ENCODE measurements around the gene ACTRT2.

The ACTRT2 gene

DNA sequence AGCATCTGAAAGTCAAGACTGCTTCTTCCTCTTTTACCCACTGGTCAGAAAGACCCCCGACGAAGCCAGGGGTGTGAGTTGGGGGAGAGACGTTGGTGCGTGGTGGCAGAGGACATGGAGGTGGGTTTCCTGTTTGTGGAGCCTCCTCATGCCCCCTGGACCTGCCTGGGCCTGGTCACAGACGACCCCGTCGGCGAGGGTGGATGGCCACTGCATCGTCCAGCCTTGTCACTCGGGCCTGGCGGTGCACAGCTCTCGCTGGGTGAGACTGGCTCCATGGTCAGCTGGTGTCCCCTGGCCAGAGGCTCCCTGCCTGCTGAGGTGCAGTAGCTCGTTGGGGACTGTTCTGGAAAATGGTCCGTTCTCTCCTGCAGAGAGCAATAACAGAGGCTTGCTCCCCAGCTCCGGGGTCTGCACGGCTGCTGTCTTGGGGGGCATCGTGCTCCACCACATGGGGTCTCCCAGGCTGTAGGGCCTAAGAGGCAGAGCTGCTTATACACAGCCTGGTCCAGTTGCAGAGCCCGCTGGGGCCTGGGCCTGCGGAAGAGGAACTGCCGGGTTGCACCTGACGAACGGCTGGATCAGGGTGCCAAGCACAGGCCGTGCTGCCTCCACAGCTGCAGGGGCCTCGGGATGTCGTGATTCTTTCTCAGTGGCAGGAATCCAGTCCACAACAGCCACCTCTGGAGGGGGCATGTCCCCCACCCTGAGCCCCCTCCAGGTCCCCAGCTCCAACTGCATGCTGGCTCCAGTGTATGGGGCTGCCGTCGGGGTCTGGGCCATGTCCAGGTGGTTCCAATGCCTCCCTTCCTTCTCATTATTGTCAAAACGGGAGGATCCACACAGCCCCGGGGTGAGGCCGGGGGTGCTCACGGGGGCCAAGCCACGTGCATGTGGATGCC, 18.0 kb upstream of the ACTRT2 start:
- DNase-seq (ENCODE audit: low spot score): no peak

DNA sequence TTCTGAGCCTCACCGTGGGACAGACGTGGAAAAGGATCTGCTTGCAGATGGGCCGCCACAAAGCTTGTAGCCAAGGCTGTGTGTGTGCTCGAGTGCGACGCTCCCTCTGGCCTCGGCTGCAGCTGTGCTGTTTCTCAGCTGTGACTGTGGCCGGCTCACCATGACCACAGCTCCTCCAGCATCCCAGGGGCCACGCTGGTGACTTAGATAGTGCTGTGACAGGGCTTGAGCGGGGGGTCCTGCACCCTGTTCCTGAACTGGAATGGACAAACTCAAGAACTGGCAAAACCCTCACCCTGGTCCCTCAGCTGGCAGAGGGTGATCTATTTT, 17.4 kb upstream of the ACTRT2 start:
- DNase-seq (ENCODE audit: low spot score): no peak

DNA sequence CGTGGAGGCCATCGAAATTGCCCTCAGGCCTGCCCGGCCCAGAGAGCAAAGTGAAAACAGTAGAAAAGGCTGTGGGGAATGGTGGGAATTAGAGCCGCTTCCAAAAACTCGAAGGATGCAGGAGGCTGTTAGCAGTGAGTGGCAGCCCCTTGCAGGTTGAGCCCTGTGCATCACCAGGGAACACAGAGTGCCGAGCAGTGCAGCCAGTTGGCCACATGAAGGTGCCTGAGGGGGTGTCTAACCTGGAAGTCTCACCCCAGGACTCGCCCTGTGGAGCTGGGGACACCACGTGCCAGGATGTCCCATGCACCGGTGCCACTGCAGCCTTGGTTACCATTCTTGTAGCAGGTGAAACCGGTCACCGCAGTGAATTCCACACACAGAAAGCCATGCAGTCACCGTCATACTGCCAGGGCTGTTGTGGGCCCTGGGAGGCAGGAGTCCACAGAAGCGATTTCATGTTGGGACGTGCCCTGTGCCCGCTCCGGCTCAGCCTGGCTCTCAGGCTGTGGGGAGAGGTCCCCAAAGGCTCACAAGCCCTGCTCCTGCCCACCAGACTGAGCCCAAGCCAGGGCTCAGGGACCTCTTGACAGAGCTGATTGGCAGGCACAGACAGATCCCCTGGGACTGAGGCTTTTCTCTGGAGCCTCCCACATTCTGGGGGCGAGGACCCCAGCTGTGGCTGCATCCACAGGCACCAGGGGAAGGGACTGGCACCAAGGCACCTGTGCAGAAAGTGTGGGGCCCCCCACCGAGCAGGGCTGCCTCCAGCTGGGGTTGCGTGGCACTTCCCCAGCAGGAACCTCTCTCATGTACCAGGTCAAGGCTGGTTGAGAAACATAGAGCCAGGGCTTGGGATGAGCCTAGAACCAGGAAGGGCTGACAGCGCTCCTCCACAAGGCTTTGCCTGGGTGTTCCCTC, 16.7 kb upstream of the ACTRT2 start:
- no peak for DNase-seq (ENCODE audit: low spot score)

DNA sequence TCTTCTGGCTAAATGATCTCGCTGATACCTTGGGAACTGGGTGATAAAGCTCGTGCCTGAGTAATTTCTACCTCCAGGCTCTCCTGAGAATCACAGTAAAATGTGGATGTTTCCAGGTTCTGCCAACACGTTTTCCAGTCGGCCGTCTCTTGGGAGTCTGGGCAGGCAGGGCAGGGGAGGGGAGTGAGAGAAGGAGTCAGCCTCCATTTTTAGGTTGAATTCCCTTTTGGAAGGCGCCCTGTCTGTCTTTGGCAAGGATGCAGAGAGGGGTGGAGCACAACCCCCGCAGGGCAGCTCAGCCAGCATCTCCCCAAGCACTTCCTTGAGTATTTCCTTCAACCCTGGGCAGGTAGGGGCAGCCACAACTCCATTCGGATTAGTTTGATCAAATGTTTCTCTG, 15.5 kb upstream of the ACTRT2 start:
- no peak for DNase-seq (ENCODE audit: low spot score)

DNA sequence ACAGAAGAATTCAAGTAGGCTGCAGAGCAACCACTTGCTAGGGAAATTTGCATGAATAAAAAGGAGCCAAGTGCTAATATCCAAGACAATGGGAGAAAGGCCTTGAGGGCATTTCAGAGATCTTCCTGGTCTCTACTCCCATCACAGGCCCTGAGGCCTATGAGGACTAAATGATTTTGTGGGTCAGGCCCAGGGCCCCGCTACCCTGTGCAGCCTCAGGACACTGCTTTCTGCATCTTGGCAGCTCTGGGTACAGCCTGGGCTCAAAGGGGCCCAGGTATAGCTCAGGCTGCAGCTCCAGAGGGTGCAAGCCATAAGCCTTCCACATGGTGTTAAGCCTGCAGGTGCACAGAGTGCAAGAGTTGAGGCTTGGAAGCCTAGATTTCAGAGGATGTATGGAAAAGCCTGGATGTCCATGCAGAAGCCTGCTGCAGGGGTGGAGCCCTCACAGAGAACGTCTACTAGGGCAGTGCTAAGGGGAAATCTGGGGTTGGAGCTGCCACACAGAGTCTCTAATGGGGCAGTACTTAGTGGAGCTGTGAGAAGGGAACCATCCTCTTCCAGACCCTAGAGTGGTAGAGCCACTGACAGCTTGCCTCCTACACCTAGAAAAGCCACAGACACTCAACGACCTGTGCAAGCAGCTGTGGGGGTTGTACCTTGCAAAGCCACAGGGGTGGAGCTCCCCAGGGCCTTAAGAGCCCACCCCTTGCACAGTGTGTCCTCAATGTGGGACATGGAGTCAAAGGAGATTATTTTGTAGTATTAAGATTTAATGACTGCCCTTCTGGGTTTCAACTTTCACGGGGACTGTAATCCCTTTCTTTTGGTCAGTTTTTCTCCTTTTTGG, 13.7 kb upstream of the ACTRT2 start:
- DNase-seq (ENCODE audit: low spot score): no peak

DNA sequence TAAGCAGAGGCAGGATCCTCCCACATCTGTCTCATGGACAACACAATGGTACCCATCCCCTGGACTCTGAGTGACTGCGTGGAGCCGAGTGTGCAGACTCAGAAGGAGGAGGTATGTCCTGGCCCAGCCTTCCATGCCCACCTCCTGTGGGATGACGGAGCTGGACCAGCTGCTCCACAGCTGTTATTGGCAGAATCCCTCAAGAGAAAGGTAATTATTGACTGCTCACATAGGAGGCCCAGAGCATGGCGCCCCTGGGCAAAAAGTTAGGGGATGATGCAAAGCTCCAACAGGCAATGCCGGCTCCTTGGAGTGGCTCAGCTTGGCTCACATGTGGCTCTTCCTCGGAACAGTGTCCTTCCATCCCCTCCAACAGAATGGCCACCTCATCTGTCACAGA, 12.2 kb upstream of the ACTRT2 start:
- DNase-seq (ENCODE audit: low spot score): no peak

DNA sequence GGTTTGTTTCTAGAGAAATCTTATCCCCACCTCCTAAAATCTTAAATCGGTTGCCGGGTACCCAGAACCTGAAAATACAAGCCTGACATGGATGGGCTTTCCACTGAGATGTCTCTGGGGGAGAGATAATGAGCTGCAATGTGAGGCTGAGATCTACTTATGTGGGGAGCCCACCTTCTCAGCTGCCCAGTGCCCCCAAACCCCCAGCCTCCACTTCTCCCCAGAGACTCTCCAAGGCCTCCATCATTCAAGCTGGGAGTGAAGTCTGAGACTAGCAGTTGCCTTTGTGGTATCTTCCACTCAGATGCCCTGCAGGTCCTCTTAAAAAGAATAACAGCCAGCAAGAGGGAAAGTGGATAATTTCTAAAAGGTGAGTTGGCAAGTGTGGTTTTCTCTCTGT, 11.7 kb upstream of the ACTRT2 start:
- DNase-seq (ENCODE audit: low spot score): no peak

DNA sequence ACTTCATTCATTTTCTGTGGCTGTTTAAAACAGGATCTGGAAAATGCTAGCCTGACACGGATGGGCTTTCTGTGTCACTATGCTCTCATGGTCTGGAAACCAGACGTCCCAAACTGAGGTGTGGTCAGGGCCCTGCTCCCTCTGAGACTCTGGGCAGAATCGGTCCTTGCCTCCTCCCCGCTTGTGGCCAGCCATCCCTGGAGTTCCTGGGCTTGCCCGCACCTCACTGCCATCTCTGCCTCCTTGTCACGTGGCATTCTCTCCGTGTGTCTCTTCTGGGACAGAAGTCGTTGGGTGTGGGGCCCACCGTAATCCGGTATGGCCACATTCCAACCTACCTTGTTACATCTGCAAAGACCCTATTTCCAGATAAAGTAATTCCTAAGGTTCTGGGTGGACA, 10.1 kb upstream of the ACTRT2 start:
- DNase-seq (ENCODE audit: low spot score): no peak

DNA sequence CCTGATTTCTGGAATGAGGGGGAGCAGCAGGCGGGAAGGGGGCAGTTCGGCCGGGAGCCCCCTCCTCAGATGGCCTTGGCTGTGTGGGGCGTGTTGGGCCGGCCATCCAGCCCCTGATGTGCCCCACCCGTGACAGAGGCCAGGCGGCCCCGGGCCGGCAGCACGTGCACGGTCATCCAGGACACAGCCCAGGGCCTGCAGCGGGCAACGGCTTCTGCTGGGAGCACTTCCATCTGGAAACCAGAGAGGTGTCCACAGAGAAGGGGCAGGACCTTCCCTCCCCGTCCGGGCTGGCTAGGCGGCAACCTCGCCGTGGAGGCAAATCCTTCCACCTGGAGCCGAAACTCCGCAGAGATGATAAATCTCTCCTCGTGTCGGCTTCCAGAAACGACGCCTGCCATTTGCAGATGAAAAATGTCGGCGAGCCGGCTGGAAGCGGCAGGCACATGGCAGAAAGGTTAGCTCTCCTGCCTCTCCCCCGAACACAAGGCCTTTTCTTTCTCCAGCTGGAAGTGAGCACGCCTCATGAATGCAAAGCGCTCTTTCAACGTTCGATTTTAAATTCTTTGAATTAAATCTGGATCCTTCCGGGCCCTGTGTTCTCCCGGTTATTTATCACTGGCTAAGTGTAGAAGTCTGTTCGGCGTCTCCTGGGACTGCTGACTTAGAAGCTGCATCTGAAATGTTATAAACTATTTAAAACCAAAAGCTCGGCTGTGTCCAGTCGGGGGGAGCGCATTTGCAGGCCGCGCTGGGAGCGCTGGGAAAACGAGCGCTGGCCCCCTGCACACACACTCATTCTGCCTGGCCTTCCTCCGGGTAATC, 9.4 kb upstream of the ACTRT2 start:
- DNase-seq (ENCODE audit: low spot score): no peak

DNA sequence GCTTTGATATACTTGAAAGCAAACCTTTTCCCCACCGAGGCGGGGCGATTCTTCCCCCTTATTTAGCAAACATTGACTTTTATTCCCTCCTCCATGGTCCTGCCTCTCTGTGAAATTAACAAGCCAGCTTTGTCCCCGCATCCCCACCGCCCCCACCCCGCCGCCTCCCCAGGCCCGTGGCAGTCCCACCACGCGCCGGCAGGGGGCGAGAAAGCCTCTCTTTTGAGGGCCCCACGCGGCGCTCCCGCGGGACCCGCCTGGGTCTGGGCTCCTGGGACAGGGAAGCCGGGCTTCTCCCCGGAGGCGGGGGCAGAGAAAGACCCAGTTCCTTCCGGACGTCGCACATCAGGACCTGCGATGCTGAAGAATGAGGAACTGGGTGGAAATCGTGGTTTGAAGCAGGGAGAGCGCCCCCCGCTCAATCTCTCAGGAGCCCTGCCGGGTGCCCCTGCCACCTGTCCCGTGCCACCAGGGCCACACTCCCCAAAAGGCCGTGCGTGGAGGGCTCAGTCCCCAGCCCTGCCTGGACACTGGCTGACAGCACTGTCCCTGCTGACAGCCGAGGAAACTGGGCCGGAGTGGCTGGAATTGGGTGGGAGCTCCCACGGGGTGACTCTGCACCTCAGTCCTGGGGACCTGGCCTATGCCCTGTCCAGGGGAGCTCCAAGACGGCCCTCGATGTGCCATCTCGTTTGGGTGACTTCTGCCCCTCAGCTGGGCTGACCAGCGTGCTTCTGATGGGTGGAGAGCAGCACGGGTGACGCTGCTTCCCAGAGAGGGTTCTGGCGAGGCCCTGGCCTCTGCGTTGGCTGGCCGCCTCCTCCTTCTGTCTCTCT, 8.6 kb upstream of the ACTRT2 start:
- no peak for DNase-seq (ENCODE audit: low spot score)

DNA sequence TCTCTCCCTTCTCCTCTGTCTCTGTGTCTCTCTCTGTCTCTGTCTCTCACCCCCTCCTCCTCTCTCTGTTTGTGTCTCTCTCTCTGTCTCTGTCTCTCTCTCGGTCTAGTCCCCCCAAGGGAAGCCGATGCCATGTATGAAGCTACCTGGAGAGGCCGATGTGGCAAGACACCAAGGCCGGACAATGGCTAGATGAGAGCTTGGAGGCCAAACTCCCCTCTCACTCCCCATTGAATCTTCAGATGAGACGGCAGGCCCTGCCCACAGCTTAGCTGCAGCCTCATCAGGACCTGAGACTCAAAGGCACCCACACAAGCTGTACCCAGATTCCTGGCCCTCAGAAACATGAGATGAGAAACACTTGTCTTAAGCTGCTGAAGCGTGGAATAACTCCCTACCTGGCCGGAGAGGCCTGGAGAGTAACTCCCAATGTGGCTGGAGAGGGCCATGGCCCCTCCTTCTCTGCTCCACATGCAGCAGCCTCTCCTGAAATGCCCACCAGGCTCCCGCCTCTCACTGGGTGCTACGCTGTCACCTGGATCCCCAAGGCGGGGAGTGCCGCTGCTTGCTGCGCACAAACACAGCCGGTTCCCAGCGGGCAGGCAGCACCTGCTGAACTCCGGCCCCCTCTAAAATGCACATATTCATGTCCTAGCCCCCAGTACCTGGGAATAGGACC, 7.8 kb upstream of the ACTRT2 start:
- no peak for DNase-seq (ENCODE audit: low spot score)

DNA sequence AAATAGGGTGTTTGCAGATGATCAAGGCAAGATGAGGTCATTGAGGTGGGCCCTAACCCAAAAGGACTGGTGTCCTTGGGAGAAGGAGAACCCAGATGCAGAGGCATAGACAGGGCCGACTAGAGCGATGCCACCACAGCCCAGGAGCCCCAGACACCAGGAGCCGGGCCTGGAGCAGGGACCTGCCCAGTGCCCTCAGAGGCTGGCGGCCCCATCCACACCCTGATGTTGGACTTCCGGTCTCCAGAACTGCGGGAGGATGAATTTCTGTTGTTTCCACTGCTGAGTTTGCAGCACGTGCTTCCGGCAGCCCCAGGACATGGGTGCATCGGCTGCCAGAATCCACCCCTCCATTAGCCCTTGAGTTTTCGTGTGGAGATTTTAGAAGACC, 7.2 kb upstream of the ACTRT2 start:
- DNase-seq (ENCODE audit: low spot score): no peak

DNA sequence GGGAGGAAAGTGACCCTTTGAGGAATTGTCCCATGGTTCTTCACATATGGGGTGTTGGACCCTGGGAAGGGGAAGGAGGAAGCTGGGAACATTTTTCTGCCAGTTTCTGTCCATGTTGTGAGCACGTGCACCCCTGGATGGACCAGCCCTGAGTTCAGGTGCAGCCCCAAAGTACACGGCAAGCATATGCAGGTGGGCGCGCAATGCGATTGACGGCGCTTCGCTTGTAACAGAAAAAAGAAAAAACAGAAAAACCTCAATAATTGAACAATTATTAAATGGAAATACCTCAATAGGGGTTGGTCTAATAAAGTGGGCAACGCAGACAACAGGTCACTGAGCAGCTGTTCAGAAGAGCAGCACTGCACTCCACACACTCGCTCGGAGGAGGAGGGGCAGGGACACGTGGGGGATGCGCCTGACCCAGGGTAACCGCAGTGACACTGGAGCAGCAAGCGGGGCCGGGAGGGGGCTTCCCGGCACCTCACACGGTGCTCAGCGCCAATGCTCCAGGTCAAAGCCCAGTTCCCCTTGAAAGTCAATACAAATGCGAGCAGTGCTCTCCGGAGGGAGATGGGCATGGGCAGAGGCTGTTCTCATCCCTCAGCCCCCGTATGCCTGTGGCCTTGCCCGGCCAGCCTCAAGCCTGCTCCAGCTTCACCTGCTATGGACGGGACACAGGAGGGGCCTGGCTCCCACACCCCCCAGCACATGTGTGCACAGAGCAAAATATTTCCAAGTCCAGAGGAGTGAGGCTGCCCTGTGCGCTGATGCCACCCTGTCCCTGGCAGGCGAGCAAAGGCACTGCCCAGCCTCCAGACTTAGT, 6.6 kb upstream of the ACTRT2 start:
- DNase-seq (ENCODE audit: low spot score): no peak

DNA sequence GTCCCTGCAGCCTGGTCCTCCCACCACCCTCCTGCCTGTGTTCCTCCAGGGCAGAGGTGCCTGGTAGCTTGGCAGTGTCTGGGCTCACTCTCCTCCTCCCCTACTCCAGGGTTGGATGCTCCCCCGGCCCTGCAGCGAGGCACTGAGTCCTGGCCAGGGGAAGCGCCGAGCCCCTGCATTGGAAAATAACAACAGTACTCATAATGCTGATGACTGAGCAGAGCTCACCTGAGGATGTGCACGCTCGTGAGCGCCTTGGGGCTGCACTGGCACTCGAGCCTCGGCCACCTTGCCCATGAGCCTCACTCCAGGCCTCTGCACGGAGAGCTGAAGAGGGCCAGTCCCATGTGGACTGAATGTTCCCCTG, 6.0 kb upstream of the ACTRT2 start:
- no peak for DNase-seq (ENCODE audit: low spot score)

DNA sequence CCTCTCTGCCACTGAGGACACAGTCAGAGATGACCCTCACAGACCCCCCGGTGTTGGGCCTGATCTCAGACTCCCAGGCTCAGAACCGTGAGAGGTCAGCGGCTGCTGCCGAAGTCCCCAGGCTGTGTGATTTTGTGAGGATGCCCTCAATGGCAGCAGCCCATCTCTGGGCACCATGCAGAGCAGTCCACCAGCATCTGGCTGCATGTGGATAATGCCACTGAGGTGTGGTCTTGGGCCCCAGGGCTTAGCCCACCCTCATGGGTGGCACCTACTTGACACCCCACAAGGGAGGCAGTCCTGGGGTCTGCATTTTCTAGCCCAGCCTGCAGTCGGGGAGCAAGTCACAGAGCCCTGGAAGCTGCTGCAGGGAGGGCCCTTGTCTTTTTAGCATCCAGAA, 5.5 kb upstream of the ACTRT2 start:
- no peak for DNase-seq (ENCODE audit: low spot score)

DNA sequence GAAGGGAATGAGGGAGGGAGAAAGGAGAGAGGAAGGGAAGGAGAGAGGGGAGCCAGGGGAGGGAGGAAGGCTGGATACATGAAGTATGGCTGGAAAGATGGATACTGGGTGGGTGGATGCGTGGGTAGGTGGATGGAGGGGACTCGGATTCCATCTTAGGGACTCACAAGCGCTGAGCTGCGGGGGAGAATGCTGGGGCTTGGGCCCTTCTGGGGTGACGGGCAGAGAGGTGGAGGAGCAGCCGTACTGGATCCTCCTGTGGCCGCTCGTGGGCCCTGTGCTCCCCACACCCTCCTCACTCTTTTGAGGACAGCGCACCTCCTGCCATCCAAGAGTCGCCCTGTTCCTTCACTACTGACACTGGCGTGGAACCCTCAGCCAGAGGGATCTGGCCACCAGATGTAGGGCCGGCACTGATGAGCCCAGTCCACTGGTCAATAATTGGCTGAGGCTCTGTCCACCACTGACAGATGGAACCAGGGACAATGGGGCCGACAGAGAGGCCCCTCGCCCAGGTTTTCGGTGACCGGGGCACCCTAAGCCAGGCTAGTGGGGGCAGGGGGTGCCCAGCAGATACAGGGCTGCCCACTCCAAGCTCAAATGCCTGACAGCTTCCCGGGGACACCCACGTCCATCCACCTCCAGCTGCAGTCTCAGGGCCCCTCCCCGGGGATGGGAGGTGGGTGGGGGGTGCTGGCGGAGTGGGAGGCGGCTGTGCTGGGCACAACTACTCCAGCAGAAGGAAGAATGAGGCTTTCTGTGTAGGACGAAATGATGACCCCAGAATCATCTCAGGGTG, 4.4 kb upstream of the ACTRT2 start:
- DNase-seq (ENCODE audit: low spot score): no peak

DNA sequence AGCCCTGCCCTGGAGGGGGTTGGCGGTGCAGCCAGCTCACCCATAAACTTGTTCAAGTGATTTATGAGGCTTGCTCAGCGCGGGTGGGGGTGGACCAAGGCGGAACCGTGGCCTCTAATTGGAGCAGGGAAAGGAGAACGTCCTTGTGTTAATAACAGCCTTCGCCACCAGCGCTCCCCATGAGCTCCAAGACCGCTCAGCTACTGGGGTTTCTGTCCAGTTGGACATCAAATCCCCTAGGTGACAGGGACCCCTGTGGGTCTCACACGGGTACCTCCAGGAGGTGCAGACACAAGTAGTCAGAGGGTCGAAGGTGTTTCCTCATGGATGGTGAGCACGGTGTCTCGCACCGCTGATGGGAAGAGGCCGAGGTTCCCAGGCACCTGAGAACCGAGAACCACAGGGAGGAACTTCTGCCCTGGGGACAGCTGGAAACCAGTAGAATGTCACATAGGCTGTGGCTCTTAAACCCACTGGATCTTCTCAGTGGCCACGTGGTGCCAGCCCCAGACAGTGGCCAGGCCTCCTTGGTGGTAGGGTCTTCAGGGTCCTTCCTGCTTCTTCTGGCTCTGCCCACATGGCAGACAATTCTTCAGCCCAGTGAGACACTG, 3.7 kb upstream of the ACTRT2 start:
- DNase-seq (ENCODE audit: low spot score): no peak

DNA sequence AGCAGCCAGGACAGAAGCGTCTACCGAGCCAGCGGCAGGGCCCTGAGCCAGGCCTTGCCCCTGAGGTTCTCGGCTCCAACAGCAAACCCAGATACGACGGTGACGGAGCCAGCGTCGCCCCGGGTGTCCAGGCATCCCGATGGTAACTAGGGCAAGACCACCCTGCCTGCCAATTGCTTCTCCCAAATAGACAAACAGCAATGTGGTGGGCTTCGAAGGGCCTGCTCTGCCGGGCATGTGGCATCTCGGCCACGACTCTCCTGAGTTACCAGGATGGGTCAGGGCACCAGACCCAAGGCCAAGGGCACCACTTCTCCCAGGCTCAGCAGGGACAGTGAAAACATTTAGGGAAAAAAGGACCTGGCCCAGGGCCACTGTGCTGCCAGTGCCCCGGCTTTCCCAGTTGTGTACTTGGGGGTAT, 3.2 kb upstream of the ACTRT2 start:
- no peak for DNase-seq (ENCODE audit: low spot score)

Data from LoVo (cell line).